RWPE2 (cell line): ENCODE results near the gene OR51E1.

ENCODE experiments used
- ATAC-seq: fragments of 200-7000 bp; cut with Tn5 transposase; 3 replicates; pipeline ENCODE4 v1.9.1; 2021; ENCODE audit warnings: low read depth
- DNase-seq: peaks from one replicate; pipeline ENCODE4 v3.0.0-alpha.2; 2020; ENCODE audit warnings: low spot score
- H3K27ac ChIP-seq: fragments of 450-650 bp; 2 replicates; pipeline ENCODE4 v1.5.1; 2017; ENCODE audit warnings: mild to moderate bottlenecking; ENCODE audit not compliant: poor library complexity, severe bottlenecking
- H3K27me3 ChIP-seq: fragments of 250-450 bp; sonication (Bioruptor Pico); 2 replicates; pipeline ENCODE4 v1.5.1; 2021; ENCODE audit warnings: mild to moderate bottlenecking, moderate library complexity; ENCODE audit not compliant: insufficient read depth, poor library complexity, severe bottlenecking
- H3K36me3 ChIP-seq: fragments of 250-450 bp; sonication (Bioruptor Pico); 2 replicates; pipeline ENCODE4 v1.5.1; 2020; ENCODE audit warnings: low read depth, mild to moderate bottlenecking, moderate library complexity
- H3K4me1 ChIP-seq: fragments of 250-450 bp; sonication (Bioruptor Pico); 2 replicates; pipeline ENCODE4 v1.5.1; 2021; ENCODE audit warnings: mild to moderate bottlenecking, moderate library complexity; ENCODE audit not compliant: insufficient read depth, poor library complexity, severe bottlenecking
- H3K4me3 ChIP-seq: fragments of 250-450 bp; sonication (Bioruptor Pico); 2 replicates; pipeline ENCODE4 v1.5.1; 2021; ENCODE audit warnings: mild to moderate bottlenecking, moderate library complexity; ENCODE audit not compliant: severe bottlenecking
- H3K9me3 ChIP-seq: fragments of 250-450 bp; sonication (Bioruptor Pico); 2 replicates; pipeline ENCODE4 v1.5.1; 2021; ENCODE audit warnings: mild to moderate bottlenecking, moderate library complexity; ENCODE audit not compliant: severe bottlenecking
- CTCF ChIP-seq: fragments of 450-650 bp; IDR thresholded peaks from one replicate; pipeline ENCODE4 v1.5.1; 2017; ENCODE audit warnings: mild to moderate bottlenecking, moderate library complexity; ENCODE audit not compliant: poor library complexity, severe bottlenecking

The OR51E1 gene

DNA sequence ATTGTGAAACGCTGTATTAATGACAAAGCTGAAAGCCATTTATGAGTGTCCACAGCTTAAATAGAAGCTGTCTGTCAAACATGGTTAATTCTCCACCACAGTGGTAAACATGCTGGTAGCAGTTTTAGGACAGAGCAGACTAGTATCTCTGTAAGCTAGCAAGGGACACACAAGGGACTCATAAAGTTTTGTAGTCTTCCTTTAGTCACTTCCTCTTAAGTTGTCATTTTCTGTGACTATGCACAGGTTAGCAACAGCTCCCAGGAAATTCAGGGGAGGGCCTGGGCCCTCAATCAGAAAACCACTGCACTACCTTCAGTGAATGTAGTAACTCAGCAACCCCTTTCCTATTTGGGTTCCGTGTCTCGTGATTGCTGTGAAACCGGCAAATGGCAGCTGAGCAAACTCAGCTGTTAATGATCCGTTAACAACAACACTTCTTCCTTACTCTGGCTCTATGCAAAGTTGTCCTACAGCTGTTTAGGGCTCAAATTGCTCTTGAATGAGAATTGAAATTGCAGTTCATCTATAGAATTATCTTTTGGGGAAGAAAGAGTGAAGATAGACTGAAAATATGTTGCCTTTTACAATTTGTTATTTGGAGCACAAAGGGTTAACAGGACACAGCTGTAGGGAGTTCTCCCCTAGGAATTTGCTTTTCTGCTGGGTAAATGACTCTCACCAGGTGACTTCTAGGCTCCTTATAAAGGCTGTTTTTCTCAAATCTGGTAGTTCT lies 60.4 kb downstream of the OR51E1 start, which contains the start of gene MMP26:
MMP26 (plus strand) TSS at position 731 of the 736 bp plus-strand sequence.
- no peaks in the 10 kb centered on the region for H3K36me3 ChIP-seq
- H3K27ac ChIP-seq: no peak within 1 kb of the TSS
- no peaks in the 10 kb centered on the region for H3K9me3 ChIP-seq
- no peak for ATAC-seq
- no peak for TF ChIP-seq CTCF
- no peak for DNase-seq
- no peaks in the 10 kb centered on the region for H3K27me3 ChIP-seq
- no peak within 1 kb of the TSS for H3K4me3 ChIP-seq
- no peaks in the 10 kb centered on the region for H3K4me1 ChIP-seq

DNA sequence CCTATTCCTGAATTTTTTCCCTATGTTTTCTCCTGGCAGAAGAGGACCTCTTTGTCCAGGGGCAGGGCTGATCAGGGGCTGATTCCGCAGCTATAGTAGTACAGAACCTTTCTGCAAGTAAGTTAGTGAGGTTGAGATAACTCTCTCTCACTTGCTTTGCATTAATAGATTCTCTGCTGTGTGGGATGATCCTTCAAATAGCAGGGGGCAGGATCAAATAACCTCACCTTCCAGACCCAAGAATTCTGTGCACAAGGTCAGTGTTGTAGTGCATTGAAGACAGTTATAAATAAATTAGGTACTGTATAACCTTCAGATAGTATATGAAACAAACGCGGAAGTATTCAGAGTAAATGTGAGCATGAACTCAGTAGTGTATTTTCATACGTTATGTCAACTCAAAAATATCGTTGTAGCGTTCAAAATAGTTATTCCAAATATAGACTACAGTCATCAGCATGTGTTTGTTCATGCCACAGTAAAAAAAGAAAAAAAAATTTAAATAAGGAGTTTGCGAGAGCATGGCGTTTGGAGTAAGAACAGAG lies 61.1 kb downstream of the OR51E1 start:
- H3K4me3 ChIP-seq: no peak overlapping the region
- no peak overlapping the region for H3K27ac ChIP-seq
- H3K4me1 ChIP-seq: no peaks in the 10 kb centered on the region
- ATAC-seq (no peak), DNase-seq (no peak)
- H3K36me3 ChIP-seq: no peaks in the 10 kb centered on the region
- H3K9me3 ChIP-seq: no peaks in the 10 kb centered on the region
- H3K27me3 ChIP-seq: no peaks in the 10 kb centered on the region
- TF ChIP-seq CTCF: no peak
